IMR-90 (cell line): ENCODE measurements around the gene KCTD16. TPM values are rescaled to one million over a fixed set of nuclear protein-coding genes. Genes with fewer than 3 reads are reported as not detected.

Source experiments
- ATAC-seq: fragments of 200-7000 bp; cut with Tn5 transposase; 2 replicates; pipeline ENCODE4 v1.9.1; 2020; ENCODE audit warnings: low read depth, mild to moderate bottlenecking, moderate library complexity
- BruUV-seq: library from RNA; stranded (reverse); fragments of 400-500 nt; replicated peaks from 2 replicates; lab custom pipeline; 2021; lab: Mats Ljungman, UMichigan
- CTCF ChIA-PET: fragments of 300-600 bp; formaldehyde crosslinking; extraction: SDS; loops from one replicate; lab custom pipeline; 2021; ENCODE audit warnings: antibody characterized with exemption; lab: Yijun Ruan, JAX
- POLR2A ChIA-PET: fragments of 300-600 bp; sonication (Branson Sonifier 250); formaldehyde crosslinking; loops from one replicate; lab custom pipeline; 2022; ENCODE audit warnings: antibody characterized with exemption; ENCODE audit not compliant: unreplicated experiment; lab: Charles Lee
- DNase-seq: peaks from one replicate; pipeline ENCODE4 v3.0.0; 2013
- H2AFZ ChIP-seq: replicated peaks from 2 replicates; pipeline ENCODE3; 2013; ENCODE audit warnings: low read length, mild to moderate bottlenecking; ENCODE audit not compliant: poor library complexity
- H2AK5ac ChIP-seq: 2 replicates; pipeline ENCODE4 v1.6.1; 2013; ENCODE audit warnings: low read depth, low read length, inconsistent platforms
- H2AK9ac ChIP-seq: replicated peaks from 2 replicates; pipeline ENCODE3; 2013; ENCODE audit warnings: mild to moderate bottlenecking, low read depth, low read length, moderate library complexity; ENCODE audit not compliant: poor library complexity
- H2BK120ac ChIP-seq: 2 replicates; pipeline ENCODE4 v1.6.1; 2013; ENCODE audit warnings: low read depth, low read length, inconsistent platforms
- H2BK15ac ChIP-seq: 3 replicates; pipeline ENCODE4 v1.6.1; 2013; ENCODE audit warnings: low read depth, low read length, inconsistent platforms
- H2BK20ac ChIP-seq: 2 replicates; pipeline ENCODE4 v1.6.1; 2013; ENCODE audit warnings: low read depth, mild to moderate bottlenecking, inconsistent platforms, low read length, moderate library complexity
- H2BK5ac ChIP-seq: 2 replicates; pipeline ENCODE4 v1.6.1; 2013; ENCODE audit warnings: mild to moderate bottlenecking, low read depth, low read length, inconsistent platforms; ENCODE audit not compliant: poor library complexity, severe bottlenecking
- H3K14ac ChIP-seq: replicated peaks from 2 replicates; pipeline ENCODE4 v1.6.1; 2013; ENCODE audit warnings: low read depth, low read length, inconsistent platforms
- H3K18ac ChIP-seq: 2 replicates; pipeline ENCODE4 v1.6.1; 2013; ENCODE audit warnings: low read depth, low read length, control low read depth
- H3K23ac ChIP-seq: 2 replicates; pipeline ENCODE4 v1.6.1; 2013; ENCODE audit warnings: low read depth, low read length, inconsistent platforms
- H3K27ac ChIP-seq: 2 replicates; pipeline ENCODE4 v1.5.1; 2013; ENCODE audit warnings: mild to moderate bottlenecking, control low read depth, low read length; ENCODE audit not compliant: insufficient read depth
- H3K27me3 ChIP-seq: 2 replicates; pipeline ENCODE4 v1.6.1; 2013; ENCODE audit warnings: low read length; ENCODE audit not compliant: control insufficient read depth, insufficient read depth
- H3K36me3 ChIP-seq: 2 replicates; pipeline ENCODE4 v1.6.1; 2013; ENCODE audit warnings: low read length, mixed read lengths; ENCODE audit not compliant: control insufficient read depth, insufficient read depth
- H3K4ac ChIP-seq: 2 replicates; pipeline ENCODE4 v1.6.1; 2013; ENCODE audit warnings: low read depth, low read length, inconsistent platforms
- H3K4me1 ChIP-seq: 2 replicates; pipeline ENCODE4 v1.6.1; 2013; ENCODE audit warnings: low read length, mixed read lengths; ENCODE audit not compliant: control insufficient read depth, insufficient read depth
- H3K4me2 ChIP-seq: 2 replicates; pipeline ENCODE4 v1.6.1; 2013; ENCODE audit warnings: low read depth, mild to moderate bottlenecking, control low read depth, low read length, moderate library complexity
- H3K4me3 ChIP-seq: 2 replicates; pipeline ENCODE4 v1.5.1; 2013; ENCODE audit warnings: low read depth, mild to moderate bottlenecking, control low read depth, low read length, moderate library complexity; ENCODE audit not compliant: insufficient read depth
- H3K56ac ChIP-seq: 2 replicates; pipeline ENCODE4 v1.6.1; 2013; ENCODE audit warnings: low read length, inconsistent platforms; ENCODE audit not compliant: insufficient read depth; ENCODE audit errors: extremely low read depth
- H3K79me1 ChIP-seq, 2 experiments: 2 replicates each; pipeline ENCODE4 v1.6.1; 2013; ENCODE audit warnings: low read length in 2 of 2, inconsistent platforms in 1 of 2, low read depth in 1 of 2
- H3K9ac ChIP-seq: 2 replicates; pipeline ENCODE4 v1.6.1; 2013; ENCODE audit warnings: low read depth, low read length, control low read depth
- H3K9me1 ChIP-seq: 2 replicates; pipeline ENCODE4 v1.6.1; 2013; ENCODE audit warnings: low read length, inconsistent platforms; ENCODE audit not compliant: insufficient read depth
- H3K9me3 ChIP-seq: 2 replicates; pipeline ENCODE4 v1.6.1; 2013; ENCODE audit warnings: low read length; ENCODE audit not compliant: control insufficient read depth, insufficient read depth
- H4K20me1 ChIP-seq: 2 replicates; pipeline ENCODE4 v1.6.1; 2013; ENCODE audit warnings: low read length, inconsistent platforms; ENCODE audit not compliant: insufficient read depth
- H4K5ac ChIP-seq: 2 replicates; pipeline ENCODE4 v1.6.1; 2013; ENCODE audit warnings: mild to moderate bottlenecking, low read depth, low read length, control low read depth
- H4K8ac ChIP-seq, 2 experiments: 2 replicates each; pipeline ENCODE4 v1.6.1; 2013; ENCODE audit warnings: low read depth in 2 of 2, low read length in 2 of 2, control low read depth in 1 of 2, inconsistent platforms in 1 of 2
- H4K91ac ChIP-seq: 2 replicates; pipeline ENCODE4 v1.6.1; 2013; ENCODE audit warnings: low read depth, low read length, inconsistent platforms; ENCODE audit not compliant: insufficient read depth
- BHLHE40 ChIP-seq: fragments of 150-350 bp; IDR thresholded peaks from 2 replicates; pipeline ENCODE4 v1.6.1; 2016; ENCODE audit warnings: mild to moderate bottlenecking, low read depth, low read length
- CHD1 ChIP-seq: IDR thresholded peaks from 2 replicates; pipeline ENCODE4 v1.6.1; 2012; ENCODE audit warnings: low read depth, low read length, improper control_type of control experiment
- CTCF ChIP-seq: conservative IDR thresholded peaks from 2 replicates; pipeline ENCODE4 v1.5.1; 2012; ENCODE audit warnings: mild to moderate bottlenecking, low read depth, low read length, improper control_type of control experiment
- ELK1 ChIP-seq: fragments of 150-350 bp; IDR thresholded peaks from 2 replicates; pipeline ENCODE4 v1.6.1; 2016; ENCODE audit warnings: low read depth, mild to moderate bottlenecking, low read length, moderate library complexity, borderline replicate concordance
- FOS ChIP-seq: fragments of 150-350 bp; IDR thresholded peaks from 2 replicates; pipeline ENCODE4 v1.6.1; 2016; ENCODE audit warnings: low read depth, low read length
- MAFK ChIP-seq: IDR thresholded peaks from 2 replicates; pipeline ENCODE4 v1.6.1; 2012; ENCODE audit warnings: low read depth, low read length, improper control_type of control experiment
- MAZ ChIP-seq: IDR thresholded peaks from 2 replicates; pipeline ENCODE4 v1.6.1; 2012; ENCODE audit warnings: low read depth, mild to moderate bottlenecking, low read length, improper control_type of control experiment, moderate library complexity, borderline replicate concordance
- MXI1 ChIP-seq: IDR thresholded peaks from 2 replicates; pipeline ENCODE4 v1.6.1; 2012; ENCODE audit warnings: low read depth, mild to moderate bottlenecking, low read length, moderate library complexity, borderline replicate concordance
- NFE2L2 ChIP-seq: fragments of 150-350 bp; IDR thresholded peaks from 2 replicates; pipeline ENCODE4 v1.6.1; 2016; ENCODE audit warnings: low read depth, mild to moderate bottlenecking, low read length
- POLR2A ChIP-seq: IDR thresholded peaks from 2 replicates; pipeline ENCODE4 v1.6.1; 2012; ENCODE audit warnings: mild to moderate bottlenecking, low read depth, low read length
- RAD21 ChIP-seq: IDR thresholded peaks from 2 replicates; pipeline ENCODE4 v1.6.1; 2012; ENCODE audit warnings: low read length, improper control_type of control experiment
- RCOR1 ChIP-seq: IDR thresholded peaks from 2 replicates; pipeline ENCODE4 v1.6.1; 2012; ENCODE audit warnings: mild to moderate bottlenecking, low read length, improper control_type of control experiment; ENCODE audit not compliant: insufficient replicate concordance
- RFX5 ChIP-seq: IDR thresholded peaks from 2 replicates; pipeline ENCODE4 v1.8.0; 2012; ENCODE audit warnings: low read depth, mild to moderate bottlenecking, low read length, moderate library complexity
- SMC3 ChIP-seq: fragments of 150-350 bp; IDR thresholded peaks from 2 replicates; pipeline ENCODE4 v1.6.1; 2016; ENCODE audit warnings: low read depth, mild to moderate bottlenecking, antibody characterized with exemption, low read length, moderate library complexity
- USF2 ChIP-seq: fragments of 150-350 bp; IDR thresholded peaks from 2 replicates; pipeline ENCODE4 v1.6.1; 2017; ENCODE audit warnings: mild to moderate bottlenecking, antibody characterized with exemption, low read length, low read depth
- WGBS, 2 experiments: methylation state at CpG; one replicate each; pipeline versions ENCODE4 v1.1.5 to v1.1.7; 2013; ENCODE audit warnings: missing lambda C conversion rate in 2 of 2; ENCODE audit not compliant: insufficient read length in 1 of 2; ENCODE audit errors: extremely low coverage in 2 of 2; 5-methylcytosine and 5-hydroxymethylcytosine counted together
- dilution Hi-C: fragments of 300-500 bp; cut with HindIII; formaldehyde crosslinking; loops from one replicate; pipeline ENCODE4 v1.14.3; 2018; ENCODE audit warnings: low sequenced_read_pairs; ENCODE audit not compliant: unreplicated experiment
- in situ Hi-C: fragments of 300-500 bp; cut with MboI; formaldehyde crosslinking; loops from 3 replicates; pipeline ENCODE4 v1.14.3; 2019; ENCODE audit warnings: low sequenced_read_pairs, inconsistent platforms, mixed read lengths
- intact Hi-C: fragments of 100-400 bp; cut with micrococcal nuclease; formaldehyde crosslinking; loops from 2 replicates; pipeline ENCODE4 v1.10.0; 2022
- polyA plus RNA-seq, 3 experiments: library from polyadenylated mRNA; depleted of rRNA; stranded (reverse); fragments of >200 nt; gene quantifications; 2 replicates each; pipeline ENCODE4 v1.2.3, GENCODE V29; 2012; ENCODE audit warnings: low replicate concordance in 1 of 3
- total RNA-seq: library from RNA; depleted of rRNA; stranded (reverse); fragments of >200 nt; gene quantifications from 2 replicates; pipeline ENCODE4 v1.2.3, GENCODE V29; 2012

The KCTD16 gene
- total and polyA plus RNA-seq, 2 of the 4 experiments (the other 2 are of a cell fraction) = 0.43 to 1.1 TPM

- ChIA-PET POLR2A (no interaction called here), CTCF (interaction anchor here (0.6 kb wide), 1 partner anchor 868 kb away, joined by 5 read pairs; no protein-coding TSS in a partner anchor)
- peak overlapping the region; percentile 65 for H2AK9ac ChIP-seq
- no peak overlapping the region for H4K5ac ChIP-seq
- no peak overlapping the region for H3K23ac ChIP-seq
- no peak overlapping the region for H2BK5ac ChIP-seq
- TF ChIP-seq CHD1 = no peak
- TF ChIP-seq RAD21 = no peak
- TF ChIP-seq BHLHE40 = no peak
- no peak for TF ChIP-seq MXI1
- no peak for TF ChIP-seq RFX5
- no peak for TF ChIP-seq ELK1
- TF ChIP-seq SMC3 = no peak
- no peak for TF ChIP-seq POLR2A
- TF ChIP-seq RCOR1 = no peak
- no peak for TF ChIP-seq MAZ
- no peak for TF ChIP-seq MAFK
- TF ChIP-seq USF2 = no peak
- TF ChIP-seq FOS = no peak
- no peak for TF ChIP-seq NFE2L2
- TF ChIP-seq CTCF = no peak
- no peak overlapping the region for H4K8ac ChIP-seq
- H2BK15ac ChIP-seq = no peak overlapping the region
- ATAC-seq (no peak), DNase-seq (no peak)
- no TSS peak for BruUV-seq
- no peaks in the 10 kb centered on the region for H3K79me1 ChIP-seq
- H2BK120ac ChIP-seq = no peak overlapping the region
- peak overlapping the region; percentile 38 for H2AK5ac ChIP-seq
- 0 out of 2 replicates have a peak overlapping the region, but pooled peaks have one; percentile 13 for H2BK20ac ChIP-seq
- no peaks in the 10 kb centered on the region for H3K27me3 ChIP-seq
- no peak overlapping the region for H3K4me3 ChIP-seq
- no peaks in the 10 kb centered on the region for H3K36me3 ChIP-seq
- peaks cover 3% of the 10 kb centered on the region; the same call in 1 of the 2 replicates for H3K4me1 ChIP-seq
- H3K27ac ChIP-seq = no peak overlapping the region
- intact Hi-C loops = no loop called here
- H3K14ac ChIP-seq = no peak overlapping the region; the same call in 1 of the 2 replicates
- H4K20me1 ChIP-seq = no peaks in the 10 kb centered on the region
- 0 out of 2 replicates have a peak overlapping the region, but pooled peaks have one; percentile 1 for H4K91ac ChIP-seq
- H3K4ac ChIP-seq = no peak overlapping the region
- H3K56ac ChIP-seq = no peak overlapping the region
- peak overlapping the region; percentile 23 for H2AFZ ChIP-seq
- dilution Hi-C loops = no loop called here
- no CpG with 5 or more reads among the region's 1 CpG for WGBS, 2 experiments
- H3K9me1 ChIP-seq = no peaks in the 10 kb centered on the region
- H3K9ac ChIP-seq = no peak overlapping the region
- H3K9me3 ChIP-seq = peaks cover 2% of the 10 kb centered on the region; the same call in 1 of the 2 replicates
- in situ Hi-C loops = loop anchor here (25.0 kb wide), 1 partner anchor 1167 kb away; no protein-coding TSS in a partner anchor
- H3K18ac ChIP-seq = no peak overlapping the region
- no peak overlapping the region for H3K4me2 ChIP-seq
Observed at GRCh38 chr5:144179226-144179625, 8.6 kb downstream of the KCTD16 start.
